Pons (tissue), 1 donor: ENCODE data around the gene RIMBP2.
"Not testable (repeated sequence)": the region's sequence is repeated elsewhere in the genome, so short reads cannot be mapped to it uniquely, and the experiment has no call there.

Experiments used
- DNase-seq: peaks from one replicate; pipeline ENCODE4 v3.0.0-alpha.2; 2016; ENCODE audit warnings: low spot score

The RIMBP2 gene

GRCh38 chr12:130715998-130716968 is at the start of gene RIMBP2:
RIMBP2 (minus strand) TSS chr12:130716299; CDS start chr12:130479013, 237,286 bp downstream.
- DNase-seq, result peak; percentile 11

- DNase-seq, result no peak
Measured at GRCh38 chr12:130765186-130765659, 49.1 kb upstream of the RIMBP2 start.

DNA sequence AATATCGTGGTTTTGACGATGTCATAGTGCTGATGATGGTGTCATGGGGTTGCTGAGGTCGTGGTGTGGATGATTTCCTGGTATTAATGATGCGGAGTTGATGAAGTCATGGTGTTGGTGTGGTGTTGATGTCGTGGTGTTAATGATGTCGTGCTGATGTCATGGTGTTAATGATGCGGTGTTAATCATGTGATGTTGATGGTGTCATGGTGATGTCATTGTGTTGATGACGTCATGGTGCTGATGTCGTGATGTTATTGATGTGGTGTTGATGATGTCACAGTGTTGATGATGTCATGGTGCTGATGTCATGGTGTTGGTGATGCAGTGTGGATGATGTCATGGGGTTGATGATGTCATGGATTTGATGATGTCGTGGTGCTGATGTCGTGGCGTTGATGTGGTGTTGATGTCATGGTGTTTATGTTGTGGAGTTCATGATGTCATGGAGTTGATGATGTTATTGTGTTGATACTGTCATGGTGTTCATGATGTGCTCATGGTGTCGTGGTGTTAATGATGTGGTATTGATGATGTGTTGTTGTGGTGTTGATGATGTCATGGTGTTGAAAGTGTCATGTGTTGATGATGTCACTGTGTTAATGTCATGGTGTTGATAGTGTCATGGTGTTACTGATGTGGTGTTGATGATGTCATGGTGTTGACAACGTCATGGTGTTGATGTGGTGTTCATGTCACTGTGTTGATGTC is 48.5 kb upstream of the RIMBP2 start:
- no peak for DNase-seq

GRCh38 chr12:130764073-130764472 is 48.0 kb upstream of the RIMBP2 start:
- DNase-seq, result no peak

DNA sequence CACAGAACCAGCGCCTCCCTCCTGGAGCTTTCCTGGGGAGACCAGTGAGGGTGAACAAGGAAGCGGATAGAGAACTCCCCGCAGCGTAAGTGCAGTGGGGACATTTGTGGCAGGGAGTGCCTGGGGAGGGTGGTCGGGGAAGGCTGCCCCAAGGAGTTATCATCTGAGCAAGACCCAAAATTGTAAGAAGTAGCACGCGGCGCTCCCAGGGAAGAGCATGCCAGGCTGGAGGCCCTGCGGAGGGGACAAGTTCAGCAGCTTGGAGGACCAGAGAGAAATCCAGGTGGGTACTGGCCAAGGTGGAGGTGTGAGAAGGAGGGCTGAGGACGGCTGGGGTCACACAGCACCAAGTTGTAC is 46.2 kb upstream of the RIMBP2 start:
- no peak for DNase-seq

- DNase-seq, result peak; percentile 45
Measured at GRCh38 chr12:130761537-130762318, 45.6 kb upstream of the RIMBP2 start.

- DNase-seq, result peak; percentile 20
Measured at GRCh38 chr12:130754234-130754901, 38.3 kb upstream of the RIMBP2 start.

GRCh38 chr12:130752692-130753230 is 36.7 kb upstream of the RIMBP2 start:
- DNase-seq, result no peak

DNA sequence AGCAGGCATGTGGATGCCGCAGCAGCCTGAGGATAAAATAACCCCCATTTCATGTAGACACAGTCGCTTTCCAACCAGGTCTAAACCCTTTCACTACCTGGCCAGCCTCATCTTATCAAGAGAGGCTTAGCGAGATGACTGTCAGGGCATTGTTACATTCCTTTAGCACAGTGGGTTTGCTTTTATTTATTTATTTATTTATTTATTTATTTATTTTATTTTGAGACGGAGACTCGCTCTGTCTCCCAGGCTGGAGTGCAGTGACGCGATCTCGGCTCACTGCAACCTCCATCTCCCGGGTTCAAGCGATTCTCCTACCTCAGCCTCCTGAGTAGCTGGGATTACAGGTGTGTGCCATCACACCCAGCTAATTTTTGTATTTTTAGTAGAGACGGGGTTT is 35.9 kb upstream of the RIMBP2 start:
- DNase-seq, result not testable (repeated sequence)

- no peak for DNase-seq
Measured at GRCh38 chr12:130748786-130749185, 32.7 kb upstream of the RIMBP2 start.

DNA sequence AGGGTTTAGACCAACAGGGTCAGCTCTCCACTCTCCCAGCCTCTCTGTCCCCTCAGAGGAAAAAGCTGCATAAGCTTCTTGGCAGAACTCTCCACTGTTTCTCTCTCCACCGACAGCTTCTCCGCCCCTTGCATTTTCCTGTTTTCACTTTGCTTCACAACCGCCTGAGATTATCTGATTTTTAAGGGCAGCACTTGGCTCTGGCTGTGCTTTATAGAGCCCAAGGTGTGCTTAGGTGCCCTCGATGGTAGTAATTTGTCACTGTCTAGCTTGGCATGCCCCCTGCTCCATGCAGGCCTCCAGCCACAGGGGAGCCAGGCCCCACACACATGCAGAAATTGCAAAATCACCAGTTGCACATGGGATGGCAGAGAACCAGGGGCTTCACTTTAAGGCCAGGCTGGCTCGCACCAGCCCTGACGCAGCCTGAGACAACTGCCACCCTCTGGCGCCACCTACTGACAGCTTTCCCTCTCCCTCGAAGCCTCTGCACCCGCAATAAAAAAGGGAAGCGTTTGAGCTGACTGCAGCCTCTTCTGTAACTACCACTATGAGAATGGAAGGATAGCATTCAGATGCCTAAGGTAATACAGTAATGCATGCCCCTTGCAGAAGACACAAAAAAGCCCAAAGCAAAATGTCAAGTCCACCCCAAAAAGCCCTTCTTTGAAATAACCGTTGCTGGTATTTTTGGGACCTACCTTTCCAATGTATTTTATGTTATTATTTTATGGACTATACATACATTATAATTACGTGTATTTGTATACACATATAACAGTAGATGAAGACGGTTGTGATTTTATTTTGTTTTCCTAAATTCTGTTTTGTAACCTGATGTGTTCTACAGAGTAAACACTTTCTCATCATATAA is 32.0 kb upstream of the RIMBP2 start:
- DNase-seq, result peak; percentile 69

DNA sequence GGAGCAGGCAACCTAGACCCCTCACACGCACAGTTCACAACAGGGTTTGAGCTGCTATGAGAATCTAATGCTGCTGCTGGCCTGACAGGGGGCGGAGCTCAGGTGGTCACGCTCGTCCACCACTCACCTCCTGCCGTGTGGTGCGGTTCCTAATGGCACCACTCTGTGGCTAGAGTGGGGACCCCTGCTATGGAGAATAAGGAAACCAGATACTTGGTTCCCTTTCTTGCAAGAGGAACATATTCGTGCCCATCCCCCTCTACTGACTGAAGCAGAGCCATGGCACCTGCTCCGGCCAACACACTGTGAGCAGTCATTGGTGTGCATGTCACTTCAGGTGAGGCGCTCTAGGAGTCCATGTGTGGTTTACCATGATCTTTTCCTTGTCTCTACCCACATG is 30.4 kb upstream of the RIMBP2 start:
- no peak for DNase-seq

- no peak for DNase-seq
Measured at GRCh38 chr12:130745921-130746320, 29.8 kb upstream of the RIMBP2 start.

- DNase-seq, result no peak
Measured at GRCh38 chr12:130744274-130744673, 28.2 kb upstream of the RIMBP2 start.

GRCh38 chr12:130743606-130744005 is 27.5 kb upstream of the RIMBP2 start:
- DNase-seq, result no peak

GRCh38 chr12:130743176-130743575 is 27.1 kb upstream of the RIMBP2 start:
- DNase-seq, result no peak

DNA sequence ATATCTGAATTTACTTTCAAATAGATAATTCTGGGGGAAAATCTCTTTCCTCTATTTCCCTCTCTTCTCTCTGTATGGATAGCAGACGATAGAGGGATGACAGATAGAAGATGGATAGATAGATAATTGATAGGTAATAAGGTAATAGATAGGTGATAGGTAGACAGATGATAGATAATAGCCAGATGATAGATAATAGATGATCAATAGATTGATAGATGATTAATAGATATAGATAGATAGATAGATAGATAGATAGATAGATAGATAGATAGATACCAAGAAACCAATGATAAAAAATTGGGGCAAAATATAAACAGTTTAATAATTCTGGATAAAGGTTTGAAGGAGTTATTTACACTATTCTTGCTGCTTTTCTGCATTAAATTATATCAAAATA is 26.6 kb upstream of the RIMBP2 start:
- DNase-seq, result no peak

DNA sequence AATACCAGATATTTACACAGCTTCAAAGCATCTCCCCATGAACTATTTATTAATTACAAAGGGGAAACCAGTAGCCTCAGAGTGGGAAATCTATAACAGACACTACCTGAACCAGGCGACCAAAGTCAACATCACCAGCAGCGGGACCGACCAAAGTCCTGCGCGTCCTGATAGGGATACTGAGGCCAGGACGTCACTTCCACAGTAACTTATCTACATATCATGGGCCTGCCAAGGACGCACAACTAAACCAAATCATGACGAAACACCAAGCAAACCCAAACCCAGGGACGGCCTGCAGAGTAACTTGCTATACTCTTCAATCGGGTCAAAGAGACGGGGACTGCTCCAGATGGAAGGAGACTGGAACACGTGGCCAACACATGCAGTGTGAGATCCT is 26.0 kb upstream of the RIMBP2 start:
- DNase-seq, result no peak

DNA sequence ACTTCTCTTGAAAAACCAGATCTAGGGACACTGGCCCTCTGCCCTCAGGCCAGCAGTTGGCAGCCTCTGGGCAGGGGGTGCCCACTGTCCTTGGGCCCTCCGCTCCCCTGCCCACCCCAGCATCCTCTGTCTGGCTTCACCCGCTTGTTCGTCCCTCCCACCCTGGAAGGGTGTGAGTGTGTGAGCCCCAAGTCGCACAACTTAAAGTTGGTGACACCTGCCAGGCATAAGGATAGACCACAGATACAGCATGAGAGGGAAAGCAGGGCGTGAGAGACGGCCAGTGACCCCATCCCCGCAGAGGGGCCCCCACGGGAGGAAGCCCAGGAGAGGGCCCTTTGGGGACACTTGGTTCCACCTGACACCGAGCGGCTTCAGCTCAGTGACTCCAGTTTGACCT is 23.5 kb upstream of the RIMBP2 start:
- DNase-seq, result no peak

- not testable (repeated sequence) for DNase-seq
Measured at GRCh38 chr12:130738403-130738802, 22.3 kb upstream of the RIMBP2 start.
